Small intestine (tissue), 7 donors: ENCODE measurements around the gene ARL5B. TPM values are rescaled to one million over a fixed set of nuclear protein-coding genes. Genes with fewer than 3 reads are reported as not detected.
A peak's percentile ranks its signal among the peaks of the same experiment; 100 is the strongest.
"Not testable (repeated sequence)": the region's sequence is repeated elsewhere in the genome, so short reads cannot be mapped to it uniquely, and the experiment has no call there.

Experiments used
- DNase-seq, 2 donors: peaks; one replicate each; pipeline versions ENCODE4 v3.0.0 to v3.0.0-alpha.2; 2013
- FAIRE-seq: peaks from 2 replicates; lab custom pipeline; 2012; peaks lifted over from hg19 to GRCh38; lab: Jason Lieb, UNC
- H3K27ac ChIP-seq, 3 donors: one replicate each; pipeline ENCODE4 v1.5.1; 2013; ENCODE audit warnings: low read length in 2 of 3, mild to moderate bottlenecking in 2 of 3, control low read depth in 1 of 3, inconsistent platforms in 1 of 3, low read depth in 1 of 3, moderate library complexity in 1 of 3
- H3K27me3 ChIP-seq, 3 donors: one replicate each; pipeline ENCODE4 v1.6.1; 2013; ENCODE audit warnings: low read length in 3 of 3, inconsistent platforms in 1 of 3; ENCODE audit not compliant: control insufficient read depth in 3 of 3, insufficient read depth in 3 of 3
- H3K36me3 ChIP-seq, 3 donors: one replicate each; pipeline ENCODE4 v1.6.1; 2013; ENCODE audit warnings: low read length in 3 of 3, inconsistent platforms in 1 of 3, low read depth in 1 of 3, mild to moderate bottlenecking in 1 of 3, moderate library complexity in 1 of 3; ENCODE audit not compliant: control insufficient read depth in 3 of 3, insufficient read depth in 2 of 3
- H3K4me1 ChIP-seq, 3 donors: one replicate each; pipeline ENCODE4 v1.6.1; 2013; ENCODE audit warnings: low read length in 2 of 3, inconsistent platforms in 1 of 3, low read depth in 1 of 3, mild to moderate bottlenecking in 1 of 3, moderate library complexity in 1 of 3; ENCODE audit not compliant: control insufficient read depth in 3 of 3, insufficient read depth in 2 of 3
- H3K4me3 ChIP-seq, 3 donors: one replicate each; pipeline ENCODE4 v1.5.1; 2013; ENCODE audit warnings: low read length in 3 of 3, control low read depth in 1 of 3, inconsistent platforms in 1 of 3, low read depth in 1 of 3, mild to moderate bottlenecking in 1 of 3, moderate library complexity in 1 of 3
- H3K9me3 ChIP-seq, 2 donors: one replicate each; pipeline ENCODE4 v1.6.1; 2013; ENCODE audit warnings: low read depth in 1 of 2, low read length in 1 of 2; ENCODE audit not compliant: control insufficient read depth in 2 of 2, insufficient read depth in 1 of 2
- WGBS, 3 donors: extraction: QIAGEN DNeasy Blood & Tissue Kit; methylation state at CpG; one replicate each; pipeline ENCODE4 v1.1.7; 2013; 5-methylcytosine and 5-hydroxymethylcytosine counted together
- polyA plus RNA-seq, 4 donors: library from polyadenylated mRNA; stranded (reverse) in 3 of 4; unstranded in 1 of 4; fragments of 200-250 nt in 3 of 4; fragments of 120-200 nt in 1 of 4; gene quantifications; one replicate each; pipeline versions ENCODE4 v1.2.1 to v1.2.3, GENCODE V29; 2013
- donor health status: healthy with polysubstance abuse.
- donor health status: control.
- donor health status: control.
- donor health status: Bipolar disorder and iron deficiency.
- donor health status: healthy.

ARL5B gene
- polyA plus RNA-seq, 4 donors: 5.9 to 37.7 (median 7.0) TPM

DNA sequence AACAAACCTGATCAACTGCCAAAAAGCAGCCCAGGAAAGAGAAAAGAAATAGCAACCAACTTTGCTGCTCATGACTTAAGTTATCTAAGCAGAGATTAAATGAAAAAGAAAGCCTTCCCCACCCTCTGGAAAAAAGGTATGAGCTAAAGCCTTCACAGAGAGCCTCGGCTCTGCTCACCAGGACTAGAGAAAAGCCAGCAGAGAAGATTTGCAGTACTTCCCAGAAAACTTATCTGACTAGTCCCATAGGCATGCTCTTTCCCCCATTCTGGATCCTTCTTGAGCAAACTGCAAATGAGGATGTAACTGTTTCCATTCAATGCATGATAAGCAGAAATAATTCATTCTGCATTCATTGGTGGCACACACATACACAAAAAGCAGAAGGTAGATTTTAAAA is 35.6 kb upstream of the ARL5B start:
- FAIRE-seq: not testable (repeated sequence)

DNA sequence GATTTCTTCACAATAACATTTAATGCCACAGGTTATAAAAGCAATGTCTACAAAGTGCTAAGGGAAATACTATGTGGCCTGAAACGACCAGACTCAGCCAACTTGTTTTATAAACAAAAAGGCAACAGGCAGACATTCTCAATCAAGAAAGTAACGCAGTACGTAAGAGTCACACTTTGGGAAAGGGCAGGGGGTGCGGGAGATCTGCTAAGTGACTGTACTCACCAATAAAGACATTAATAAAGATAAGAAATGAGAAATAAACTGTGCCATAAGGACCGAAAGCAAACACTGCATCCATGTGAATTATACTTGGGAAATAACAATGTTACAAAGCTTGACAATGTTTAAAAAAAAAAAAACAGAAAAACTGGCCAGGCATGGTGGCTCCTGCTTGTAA is 33.3 kb upstream of the ARL5B start:
- WGBS, 3 donors: 13 to 65% (median 50%) methylated on average over 5 of the region's 5 CpGs

More for the DNA sequence above, 35.6 kb upstream of the ARL5B start:
- H3K27ac ChIP-seq, DNase-seq, H3K4me1 ChIP-seq, H3K36me3 ChIP-seq, H3K9me3 ChIP-seq, H3K4me3 ChIP-seq, H3K27me3 ChIP-seq: not testable (repeated sequence)
- 57 to 88% (median 59%) methylated on average over 1 of the region's 1 CpG for WGBS, 3 donors

DNA sequence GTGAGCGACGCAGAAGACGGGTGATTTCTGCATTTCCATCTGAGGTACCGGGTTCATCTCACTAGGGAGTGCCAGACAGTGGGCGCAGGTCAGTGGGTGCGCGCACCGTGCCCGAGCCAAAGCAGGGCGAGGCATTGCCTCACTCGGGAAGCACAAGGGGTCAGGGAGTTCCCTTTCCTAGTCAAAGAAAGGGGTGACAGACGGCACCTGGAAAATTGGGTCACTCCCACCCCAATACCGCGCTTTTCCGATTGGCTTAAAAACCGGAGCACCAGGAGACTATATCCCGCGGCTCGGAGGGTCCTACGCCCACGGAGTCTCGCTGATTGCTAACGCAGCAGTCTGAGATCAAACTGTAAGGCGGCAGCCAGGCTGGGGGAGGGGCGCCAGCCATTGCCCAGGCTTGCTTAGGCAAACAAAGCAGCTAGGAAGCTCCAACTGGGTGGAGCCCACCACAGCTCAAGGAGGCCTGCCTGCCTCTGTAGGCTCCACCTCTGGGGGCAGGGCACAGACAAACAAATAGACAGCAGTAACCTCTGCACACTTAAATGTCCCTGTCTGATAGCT is 31.7 kb upstream of the ARL5B start:
- H3K36me3 ChIP-seq: not testable (repeated sequence)
- 4 to 15% (median 6%) methylated on average over 24 to 25 of the region's 25 CpGs for WGBS, 3 donors

More for the DNA sequence above, 33.3 kb upstream of the ARL5B start:
- DNase-seq: peak in 1 of 2 donors; percentile 16
- Histone ChIP-seq H3K27ac (peak overlapping the region in 1 of 3 donors; percentile 1), H3K9me3 (no peaks in the 10 kb centered on the region), H3K27me3 (no peaks in the 10 kb centered on the region), H3K4me3 (no peak overlapping the region), H3K36me3 (peaks cover 0 to 6% (median 0%) of the 10 kb centered on the region in 3 donors), H3K4me1 (peaks cover 0 to 3% (median 3%) of the 10 kb centered on the region in 3 donors)
- no peak for FAIRE-seq

DNA sequence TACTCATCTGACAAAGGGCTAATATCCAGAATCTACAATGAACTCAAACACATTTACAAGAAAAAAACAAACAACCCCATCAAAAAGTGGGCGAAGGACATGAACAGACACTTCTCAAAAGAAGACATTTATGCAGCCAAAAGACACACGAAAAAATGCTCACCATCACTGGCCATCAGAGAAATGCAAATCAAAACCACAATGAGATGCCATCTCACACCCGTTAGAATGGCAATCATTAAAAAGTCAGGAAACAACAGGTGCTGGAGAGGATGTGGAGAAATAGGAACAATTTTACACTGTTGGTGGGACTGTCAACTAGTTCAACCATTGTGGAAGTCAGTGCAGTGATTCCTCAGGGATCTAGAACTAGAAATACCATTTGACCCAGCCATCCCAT is 26.7 kb upstream of the ARL5B start:
- not testable (repeated sequence) for H3K9me3 ChIP-seq, H3K4me1 ChIP-seq, H3K36me3 ChIP-seq, H3K4me3 ChIP-seq, H3K27ac ChIP-seq, DNase-seq, H3K27me3 ChIP-seq, FAIRE-seq
- WGBS, 3 donors: 90 to 97% (median 96%) methylated on average over 2 of the region's 3 CpGs

More for the DNA sequence above, 31.7 kb upstream of the ARL5B start:
- not testable (repeated sequence) for H3K9me3 ChIP-seq, FAIRE-seq, H3K27me3 ChIP-seq, H3K4me1 ChIP-seq
- Histone ChIP-seq H3K27ac (peak overlapping the region; percentile 66 to 80 (median 78)), H3K4me3 (peak overlapping the region in 2 of 3 donors; percentile 50 to 71)
- DNase-seq: peak; percentile 61 to 79

DNA sequence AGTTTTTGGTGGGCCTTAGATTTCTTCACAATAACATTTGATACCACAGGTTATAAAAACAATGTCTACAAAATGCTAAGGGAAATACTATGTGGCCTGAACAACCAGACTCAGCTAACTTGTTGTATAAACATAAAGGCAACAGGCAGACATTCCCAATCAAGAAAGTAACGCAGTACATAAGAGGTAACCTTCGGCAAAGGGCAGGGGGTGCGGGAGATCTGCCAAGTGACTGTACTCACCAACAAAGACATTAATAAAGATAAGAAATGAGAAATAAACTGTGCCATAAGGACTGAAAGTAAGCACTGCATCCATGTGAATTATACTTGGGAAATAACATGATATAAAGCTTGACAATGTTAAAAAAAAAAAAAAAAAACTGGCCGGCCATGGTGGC is 23.2 kb upstream of the ARL5B start:
- Histone ChIP-seq H3K27ac (no peak overlapping the region), H3K9me3 (no peaks in the 10 kb centered on the region), H3K36me3 (peaks cover 0 to 2% (median 0%) of the 10 kb centered on the region in 3 donors), H3K27me3 (no peaks in the 10 kb centered on the region), H3K4me1 (peaks cover 0 to 25% (median 0%) of the 10 kb centered on the region in 3 donors), H3K4me3 (no peak overlapping the region)
- DNase-seq: peak in 1 of 2 donors; percentile 84
- WGBS, 3 donors: 12 to 61% (median 37%) methylated on average over 4 of the region's 4 CpGs
- peak; percentile 26 for FAIRE-seq

DNA sequence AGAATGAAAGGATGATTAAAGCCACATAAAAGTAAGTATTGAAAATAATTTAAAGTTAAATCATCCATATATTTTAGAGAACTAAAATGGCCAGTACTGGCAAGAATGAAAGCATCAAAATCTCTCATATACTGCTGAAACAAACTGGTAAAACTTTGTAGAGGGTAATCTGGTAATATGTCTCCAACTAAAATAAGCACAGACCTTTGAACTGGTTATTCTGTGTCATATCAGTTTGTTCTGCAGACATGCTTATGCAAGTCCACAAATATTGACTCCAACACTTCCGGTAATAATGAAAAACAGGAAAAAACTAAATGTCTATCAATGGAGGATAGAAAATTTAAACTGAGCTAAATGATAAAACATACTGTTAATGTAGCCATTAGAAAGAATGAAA is 21.8 kb upstream of the ARL5B start:
- peak in 1 of 2 donors; percentile 50 for DNase-seq
- H3K27ac ChIP-seq: peak overlapping the region in 1 of 3 donors; percentile 68
- not testable (repeated sequence) for H3K9me3 ChIP-seq, H3K4me3 ChIP-seq, H3K36me3 ChIP-seq, H3K27me3 ChIP-seq
- FAIRE-seq: peak; percentile 89
- 15 to 55% (median 41%) methylated on average over 1 of the region's 1 CpG for whole genome bisulfite sequencing, 3 donors
- peaks cover 0 to 25% (median 0%) of the 10 kb centered on the region in 3 donors for H3K4me1 ChIP-seq

DNA sequence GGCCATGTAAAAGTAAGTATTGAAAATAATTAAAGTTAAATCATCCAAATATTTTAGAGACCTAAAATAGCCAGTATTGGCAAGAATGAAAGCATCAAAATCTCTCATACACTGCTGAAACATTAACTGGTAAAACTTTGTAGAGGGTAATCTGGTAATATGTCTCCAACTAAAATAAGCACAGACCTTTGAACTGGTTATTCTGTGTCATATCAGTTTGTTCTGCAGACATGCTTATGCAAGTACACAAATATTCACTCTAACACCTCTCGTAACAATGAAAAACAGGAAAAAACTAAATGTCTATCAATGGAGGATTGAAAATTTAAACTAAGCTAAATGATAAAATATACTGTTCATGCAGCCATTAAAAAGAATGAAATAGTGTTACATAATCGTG is 19.5 kb upstream of the ARL5B start:
- H3K9me3 ChIP-seq, H3K36me3 ChIP-seq, DNase-seq, H3K4me3 ChIP-seq, H3K27me3 ChIP-seq: not testable (repeated sequence)
- Histone ChIP-seq H3K4me1 (peaks cover 0 to 25% (median 0%) of the 10 kb centered on the region in 3 donors), H3K27ac (peak overlapping the region in 1 of 3 donors; percentile 54)
- peak; percentile 92 for FAIRE-seq
- WGBS, 3 donors: 45 to 76% (median 52%) methylated on average over 2 of the region's 2 CpGs

DNA sequence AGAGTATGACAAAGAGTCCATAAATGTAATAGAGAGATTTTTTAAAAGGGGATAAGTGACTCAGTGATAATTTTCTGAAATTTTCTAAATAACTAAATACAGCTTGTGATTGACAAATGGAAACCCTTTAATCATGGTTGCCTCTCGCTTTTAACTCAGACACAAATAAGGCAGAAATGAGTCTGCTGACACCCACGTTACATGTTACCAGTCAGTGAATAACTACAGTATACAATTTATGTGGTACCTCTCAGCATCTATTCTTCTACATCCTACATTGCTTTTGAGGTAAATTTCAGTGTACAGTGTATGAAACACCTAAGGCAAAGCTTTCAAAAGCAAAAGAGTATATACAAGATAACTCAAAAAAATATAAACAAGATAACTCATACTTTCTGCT is 12.1 kb upstream of the ARL5B start:
- Histone ChIP-seq H3K36me3 (peaks cover 0 to 14% (median 0%) of the 10 kb centered on the region in 3 donors), H3K9me3 (no peaks in the 10 kb centered on the region), H3K27me3 (no peaks in the 10 kb centered on the region), H3K4me1 (peaks cover 2 to 5% (median 4%) of the 10 kb centered on the region in 3 donors), H3K27ac (no peak overlapping the region), H3K4me3 (no peak overlapping the region)
- DNase-seq (no peak), FAIRE-seq (no peak)
- 87 to 95% (median 89%) methylated on average over 2 of the region's 2 CpGs for WGBS, 3 donors
